ENCODE measurements around the gene SLC48A1. TPM values are rescaled to one million over a fixed set of nuclear protein-coding genes. Genes with fewer than 3 reads are reported as not detected.

Gene SLC48A1
- polyA plus RNA-seq, 1 donor (not counting 4 experiments of a cell fraction or from before 2014, with no cell fraction given), result 8.1 TPM

DNA sequence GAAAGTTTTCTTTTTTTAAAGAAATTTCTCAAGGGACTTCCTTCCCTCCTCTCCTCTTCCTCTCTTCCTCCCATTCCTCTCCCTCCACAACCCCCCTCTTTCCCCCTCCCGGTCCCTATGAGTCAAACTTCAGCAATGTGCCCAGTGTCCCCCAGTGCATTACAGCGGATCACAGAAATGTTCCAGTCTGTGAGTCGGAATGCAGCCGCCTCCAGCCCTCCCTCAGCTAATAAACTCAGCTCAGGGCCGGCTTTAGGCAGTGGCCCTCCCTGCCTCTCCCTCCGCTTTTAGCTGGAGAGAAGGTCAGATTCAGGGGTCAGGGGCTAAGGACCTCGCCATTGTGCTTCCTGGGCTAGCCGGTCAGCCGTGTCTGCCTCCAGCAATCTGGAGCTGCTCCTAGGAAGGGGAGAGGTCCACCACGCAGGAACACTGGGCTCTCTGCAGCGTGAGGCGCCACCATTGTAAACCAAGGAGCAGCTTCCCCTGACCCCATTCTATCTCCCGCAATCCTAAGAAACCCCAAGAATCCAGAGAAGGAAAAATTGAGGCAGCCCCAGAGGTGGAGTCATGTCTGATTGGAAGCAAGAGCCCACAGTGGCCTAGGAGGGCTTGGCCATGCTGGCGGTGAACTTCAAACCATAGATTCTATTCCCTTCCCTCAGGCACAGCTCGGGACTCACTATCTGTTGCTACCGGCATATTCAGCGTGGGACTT is 47.8 kb downstream of the SLC48A1 start:
- peak; percentile 49 for FAIRE-seq

DNA sequence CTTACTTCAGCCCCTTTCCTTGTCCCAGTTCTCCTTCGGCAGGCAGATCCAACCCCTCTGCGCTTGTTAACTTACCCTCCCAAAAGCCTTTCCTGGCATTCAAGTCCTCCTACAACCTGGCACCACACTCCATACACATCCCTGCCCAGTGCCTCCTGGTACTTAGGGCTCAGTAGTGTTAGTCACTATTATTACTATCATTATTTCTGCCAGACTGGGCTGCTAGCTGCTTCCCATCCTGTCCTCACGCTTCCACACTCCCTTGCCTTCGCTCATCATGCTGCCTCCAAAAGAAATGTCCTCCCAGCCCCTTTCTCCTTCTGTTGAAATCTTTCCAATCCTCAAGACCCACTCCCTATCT is 48.3 kb downstream of the SLC48A1 start:
- no peaks in the 10 kb centered on the region for H3K9me3 ChIP-seq (ENCODE audit: control insufficient read depth, low read depth, low read length)
- H3K4me2 ChIP-seq (ENCODE audit: control insufficient read depth, extremely low read depth, insufficient read depth, low read depth, low read length), result peak overlapping the region; percentile 97
- peak overlapping the region in 1 of 3 experiments; percentile 94 for H3K4me3 ChIP-seq (ENCODE audit: control insufficient read depth in 2 of 3, extremely low read depth in 1 of 3, insufficient read depth in 2 of 3, low read depth in 1 of 3, low read length in 3 of 3)
- peak overlapping the region; percentile 62 for H2AFZ ChIP-seq (ENCODE audit: control insufficient read depth, low read length)
- H3K36me3 ChIP-seq (ENCODE audit: control insufficient read depth in 2 of 2, extremely low read depth in 1 of 2, insufficient read depth in 2 of 2, low read length in 2 of 2), result peaks cover 1 to 9% of the 10 kb centered on the region in 2 experiments
- DNase-seq (ENCODE audit: low read depth, low spot score) (no peak), FAIRE-seq (no peak)
- TF ChIP-seq EZH2 (IDR thresholded peaks at IDR 0.05; ENCODE audit: low read length) (no peak), CTCF (optimal IDR thresholded peaks at IDR 0.05 in 1 of 3, IDR thresholded peaks at IDR 0.05 in 1 of 3, conservative IDR thresholded peaks at IDR 0.05 in 1 of 3; ENCODE audit: extremely low read depth in 1 of 3, insufficient read depth in 2 of 3, low read length in 3 of 3) (no peak)
- H3K9me1 ChIP-seq (ENCODE audit: control insufficient read depth, extremely low read depth, insufficient read depth, low read length), result peaks cover 8% of the 10 kb centered on the region
- H3K27me3 ChIP-seq (ENCODE audit: control insufficient read depth, extremely low read depth, insufficient read depth, low read length), result no peaks in the 10 kb centered on the region
- peak overlapping the region; percentile 92 for H3K27ac ChIP-seq (ENCODE audit: control insufficient read depth, insufficient read depth, low read length)
- H3K9ac ChIP-seq (ENCODE audit: control insufficient read depth, extremely low read depth, insufficient read depth, low read length), result peak overlapping the region; percentile 91
- H3K4me1 ChIP-seq (ENCODE audit: control insufficient read depth, extremely low read depth, insufficient read depth, low read length), result peaks cover 59% of the 10 kb centered on the region
- dilution Hi-C loops (cut with MboI; ENCODE audit: extremely low pct_ligation_motif_present, low sequenced_read_pairs), result no loop called here
- no peaks in the 10 kb centered on the region for H4K20me1 ChIP-seq (ENCODE audit: control insufficient read depth, extremely low read depth, insufficient read depth, low read length)
- peaks cover 42% of the 10 kb centered on the region for H3K79me2 ChIP-seq (ENCODE audit: control insufficient read depth, insufficient read depth, low read length)

More for the DNA sequence above, 47.8 kb downstream of the SLC48A1 start:
- peak overlapping the region; percentile 97 for H3K4me2 ChIP-seq (ENCODE audit: control insufficient read depth, extremely low read depth, insufficient read depth, low read depth, low read length)
- H3K27me3 ChIP-seq (ENCODE audit: control insufficient read depth, extremely low read depth, insufficient read depth, low read length), result no peaks in the 10 kb centered on the region
- H3K4me1 ChIP-seq (ENCODE audit: control insufficient read depth, extremely low read depth, insufficient read depth, low read length), result peaks cover 54% of the 10 kb centered on the region
- H3K79me2 ChIP-seq (ENCODE audit: control insufficient read depth, insufficient read depth, low read length), result peaks cover 48% of the 10 kb centered on the region
- H3K9me1 ChIP-seq (ENCODE audit: control insufficient read depth, extremely low read depth, insufficient read depth, low read length), result peaks cover 8% of the 10 kb centered on the region
- H3K27ac ChIP-seq (ENCODE audit: control insufficient read depth, insufficient read depth, low read length), result peak overlapping the region; percentile 92
- no peaks in the 10 kb centered on the region for H3K9me3 ChIP-seq (ENCODE audit: control insufficient read depth, low read depth, low read length)
- H3K4me3 ChIP-seq (ENCODE audit: control insufficient read depth in 2 of 3, extremely low read depth in 1 of 3, insufficient read depth in 2 of 3, low read depth in 1 of 3, low read length in 3 of 3), result peak overlapping the region; percentile 69 to 94 (median 83)
- H4K20me1 ChIP-seq (ENCODE audit: control insufficient read depth, extremely low read depth, insufficient read depth, low read length), result no peaks in the 10 kb centered on the region
- DNase-seq (ENCODE audit: low read depth, low spot score), result peak; percentile 74
- peak overlapping the region; percentile 91 for H3K9ac ChIP-seq (ENCODE audit: control insufficient read depth, extremely low read depth, insufficient read depth, low read length)
- H2AFZ ChIP-seq (ENCODE audit: control insufficient read depth, low read length), result peak overlapping the region; percentile 62
- dilution Hi-C loops (cut with MboI; ENCODE audit: extremely low pct_ligation_motif_present, low sequenced_read_pairs), result no loop called here
- peaks cover 1 to 9% of the 10 kb centered on the region in 2 experiments for H3K36me3 ChIP-seq (ENCODE audit: control insufficient read depth in 2 of 2, extremely low read depth in 1 of 2, insufficient read depth in 2 of 2, low read length in 2 of 2)
- TF ChIP-seq CTCF (optimal IDR thresholded peaks at IDR 0.05 in 1 of 3, IDR thresholded peaks at IDR 0.05 in 1 of 3, conservative IDR thresholded peaks at IDR 0.05 in 1 of 3; ENCODE audit: extremely low read depth in 1 of 3, insufficient read depth in 2 of 3, low read length in 3 of 3) (no peak), EZH2 (IDR thresholded peaks at IDR 0.05; ENCODE audit: low read length) (no peak)
